Right lobe of liver (tissue), 4 donors: ENCODE results near the gene INHBA.

Experiments
- CTCF ChIP-seq, 4 donors: fragments of 200-600 bp in 3 of 4; fragments of 450-650 bp in 1 of 4; IDR thresholded peaks; one replicate each; pipeline versions ENCODE4 v1.5.1 to v1.8.0; 2016 to 2022; ENCODE audit warnings: antibody characterized with exemption in 4 of 4, mild to moderate bottlenecking in 2 of 4
- POLR2A ChIP-seq: fragments of 450-650 bp; IDR thresholded peaks from one replicate; pipeline ENCODE4 v1.6.1; 2017; ENCODE audit warnings: antibody characterized with exemption, mild to moderate bottlenecking
- donor health status: DM: no; HTN: no; CAD: no.
- donor health status: DM: no; HTN: no; CAD: no.
- donor health status: DM: no; HTN: yes; CAD: no.

- TF ChIP-seq CTCF (IDR thresholded peaks at IDR 0.05), result peak; percentile 56 to 79 (median 62)
- TF ChIP-seq POLR2A, result no peak
These were observed 2.4 kb upstream of the INHBA start for GRCh38 chr7:41705109-41705901.
